Large intestine (tissue), 3 donors: ENCODE measurements around the gene GLRX5. TPM values are rescaled to one million over a fixed set of nuclear protein-coding genes. Genes with fewer than 3 reads are reported as not detected.

Experiments
- DNase-seq, 2 donors: peaks; one replicate each; pipeline versions ENCODE4 v3.0.0 to v3.0.0-alpha.2; 2013
- H3K27ac ChIP-seq: one replicate; pipeline ENCODE4 v1.5.1; 2013; ENCODE audit warnings: low read length
- H3K27me3 ChIP-seq: 2 replicates; pipeline ENCODE4 v1.6.1; 2013; ENCODE audit warnings: low read length; ENCODE audit not compliant: control insufficient read depth, insufficient read depth
- H3K36me3 ChIP-seq: 2 replicates; pipeline ENCODE4 v1.6.1; 2013; ENCODE audit warnings: low read length; ENCODE audit not compliant: control insufficient read depth, insufficient read depth
- H3K4me1 ChIP-seq: one replicate; pipeline ENCODE4 v1.6.1; 2013; ENCODE audit warnings: low read length; ENCODE audit not compliant: control insufficient read depth, insufficient read depth
- H3K4me3 ChIP-seq: one replicate; pipeline ENCODE4 v1.5.1; 2013; ENCODE audit warnings: low read length
- H3K9me3 ChIP-seq: one replicate; pipeline ENCODE4 v1.6.1; 2013; ENCODE audit warnings: mild to moderate bottlenecking, low read depth, low read length, moderate library complexity; ENCODE audit not compliant: control insufficient read depth
- WGBS: methylation state at CpG from one replicate; pipeline ENCODE4 v1.1.5; 2013; ENCODE audit warnings: low lambda C conversion rate; ENCODE audit not compliant: insufficient coverage; 5-methylcytosine and 5-hydroxymethylcytosine counted together
- polyA plus RNA-seq: library from polyadenylated mRNA; unstranded; fragments of 120-200 nt; gene quantifications from one replicate; pipeline ENCODE4 v1.2.1, GENCODE V29; 2013

The GLRX5 gene
- polyA plus RNA-seq, 1 donor, result 46.5 TPM

DNA sequence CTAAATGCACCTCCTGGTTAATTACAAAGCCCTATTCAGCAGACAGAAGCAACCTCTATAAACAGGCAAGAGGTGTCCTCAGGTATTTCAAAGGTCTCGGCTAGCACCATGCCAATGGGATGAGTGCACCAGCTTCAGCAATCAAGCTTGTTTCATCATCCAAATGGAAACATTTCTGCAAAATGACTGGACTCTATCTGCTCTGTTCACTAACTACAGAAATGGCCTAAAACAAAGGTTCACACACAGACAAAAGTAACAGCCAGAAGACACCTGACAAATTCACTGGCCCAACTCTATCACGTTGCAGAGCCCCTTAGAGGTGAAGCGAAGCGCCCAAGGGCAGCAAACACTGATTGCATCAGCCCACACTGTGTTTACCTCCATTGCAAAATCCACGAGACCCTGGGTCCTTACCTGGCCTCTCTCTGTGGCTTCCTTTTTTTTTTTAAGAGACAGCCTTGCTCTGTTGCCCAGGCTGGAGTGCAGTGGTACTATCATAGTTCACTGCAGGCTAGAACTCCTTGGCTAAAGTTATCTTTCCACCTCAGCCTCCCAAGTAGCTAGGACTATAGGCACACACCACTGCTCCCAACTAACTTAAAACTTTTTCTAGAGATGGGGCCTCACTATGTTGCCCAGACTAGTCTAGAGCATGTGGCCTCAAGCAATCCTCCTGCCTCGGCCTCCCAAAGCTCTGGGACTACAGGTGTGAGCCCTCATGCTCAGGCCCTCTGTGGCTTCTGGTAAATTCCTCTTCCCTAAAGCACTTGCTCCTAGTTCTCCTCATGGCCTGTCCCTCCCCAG, 9.9 kb upstream of the GLRX5 start:
- Histone ChIP-seq H3K9me3 (no peaks in the 10 kb centered on the region), H3K4me1 (peaks cover 11% of the 10 kb centered on the region), H3K36me3 (no peaks in the 10 kb centered on the region), H3K27ac (no peak overlapping the region), H3K27me3 (no peaks in the 10 kb centered on the region), H3K4me3 (no peak overlapping the region)
- 86% methylated on average over 1 of the region's 6 CpGs for WGBS
- DNase-seq, result no peak

DNA sequence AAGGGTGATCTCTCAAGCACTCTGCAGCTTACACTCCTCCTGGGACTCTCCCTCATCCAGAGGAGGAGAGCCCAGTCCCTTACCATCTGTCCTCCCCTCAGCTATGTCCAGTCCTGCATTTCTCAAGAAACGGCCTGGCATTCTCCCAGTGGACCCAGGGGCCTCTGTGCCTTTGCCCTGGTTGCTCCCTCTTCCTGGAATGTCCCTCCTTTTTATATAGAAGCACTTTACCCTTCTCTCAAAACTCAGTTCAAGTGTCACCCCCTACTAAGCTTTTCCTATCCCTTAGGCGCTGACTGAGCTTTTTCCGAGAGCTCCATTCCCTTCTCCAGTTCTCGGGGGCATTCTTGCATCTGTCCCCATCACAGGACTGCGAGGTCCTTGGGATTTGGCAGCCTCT, 8.9 kb upstream of the GLRX5 start:
- Histone ChIP-seq H3K27me3 (no peaks in the 10 kb centered on the region), H3K9me3 (no peaks in the 10 kb centered on the region), H3K27ac (no peak overlapping the region), H3K4me3 (no peak overlapping the region), H3K36me3 (no peaks in the 10 kb centered on the region), H3K4me1 (peaks cover 11% of the 10 kb centered on the region)
- no peak for DNase-seq
- WGBS, result 60% methylated on average over 1 of the region's 5 CpGs

DNA sequence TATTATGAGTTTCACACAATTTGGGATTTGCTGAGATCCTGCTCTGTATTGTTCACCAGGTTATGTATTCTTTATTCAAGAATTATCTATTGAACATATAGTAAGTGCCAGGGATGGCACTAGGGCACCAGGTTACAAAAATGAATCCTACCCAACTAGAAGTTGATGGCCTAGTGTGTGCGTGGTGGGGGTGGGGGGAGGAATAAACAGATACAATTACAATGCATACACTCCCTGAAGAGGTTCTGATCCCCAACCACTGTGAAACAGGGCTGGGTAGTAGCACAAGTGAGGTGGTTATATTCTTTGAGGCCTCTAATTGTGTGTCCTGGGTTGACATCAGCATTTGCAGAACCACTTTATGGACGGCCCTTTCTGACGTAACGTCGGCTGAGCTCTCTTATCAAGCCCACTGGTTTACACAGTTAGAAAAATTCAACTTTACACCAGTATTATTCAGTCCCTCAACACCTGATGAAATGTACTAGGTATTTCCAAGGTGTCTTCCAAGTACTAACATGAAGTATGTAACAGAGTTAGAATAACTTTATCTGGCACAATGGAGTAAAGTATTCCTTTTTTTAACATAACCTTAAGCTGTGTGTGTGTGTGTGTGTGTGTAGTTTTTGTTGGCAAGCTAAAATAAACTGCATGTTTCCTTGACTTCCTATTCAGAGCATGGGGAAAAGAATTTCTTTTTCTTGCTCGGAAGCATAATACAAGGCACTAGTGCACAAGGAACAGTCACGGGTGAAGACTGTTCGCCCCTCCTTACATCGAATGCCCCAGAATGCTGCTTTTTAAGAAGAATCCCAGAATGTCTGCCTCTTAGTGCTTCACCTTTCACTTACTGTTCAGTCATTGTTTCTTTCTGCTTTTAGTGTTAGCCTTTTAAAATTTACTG, 8.1 kb upstream of the GLRX5 start:
- Histone ChIP-seq H3K9me3 (no peaks in the 10 kb centered on the region), H3K27ac (no peak overlapping the region), H3K4me3 (no peak overlapping the region), H3K27me3 (no peaks in the 10 kb centered on the region), H3K4me1 (peaks cover 11% of the 10 kb centered on the region), H3K36me3 (no peaks in the 10 kb centered on the region)
- 67% methylated on average over 1 of the region's 9 CpGs for WGBS
- DNase-seq, result peak in 1 of 2 donors; percentile 58

DNA sequence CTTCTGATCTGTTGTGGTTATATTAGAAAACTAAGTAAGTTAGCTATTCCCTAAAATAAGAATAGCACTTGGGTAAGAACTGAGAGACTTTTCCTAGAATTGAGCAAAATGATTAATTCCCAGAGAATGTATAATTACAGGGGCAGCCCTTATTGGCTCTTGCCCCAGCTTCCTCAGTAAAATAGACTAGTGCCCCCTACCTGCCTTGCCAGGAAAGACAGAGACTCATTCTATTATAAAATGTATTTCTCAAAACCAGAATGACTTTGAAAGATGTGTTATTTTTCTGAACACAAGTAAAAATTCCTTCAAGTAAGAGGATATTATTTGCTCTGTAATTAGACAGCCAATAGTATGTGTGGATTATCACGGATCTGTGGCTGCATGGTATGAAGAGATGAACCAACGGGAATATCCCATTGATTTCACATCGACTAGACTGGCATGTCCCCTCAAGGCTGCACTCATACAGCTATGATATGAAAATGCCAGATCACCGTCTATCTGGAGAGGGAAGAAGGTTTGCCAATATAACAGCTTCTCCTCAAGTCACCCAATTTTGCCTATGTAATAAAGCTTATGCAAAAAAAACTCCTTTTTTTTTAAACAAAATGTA, 7.4 kb upstream of the GLRX5 start:
- peaks cover 11% of the 10 kb centered on the region for H3K4me1 ChIP-seq
- no peaks in the 10 kb centered on the region for H3K27me3 ChIP-seq
- no peaks in the 10 kb centered on the region for H3K9me3 ChIP-seq
- DNase-seq, result no peak
- H3K36me3 ChIP-seq, result no peaks in the 10 kb centered on the region
- H3K27ac ChIP-seq, result no peak overlapping the region
- WGBS, result 100% methylated on average over 1 of the region's 4 CpGs
- no peak overlapping the region for H3K4me3 ChIP-seq

DNA sequence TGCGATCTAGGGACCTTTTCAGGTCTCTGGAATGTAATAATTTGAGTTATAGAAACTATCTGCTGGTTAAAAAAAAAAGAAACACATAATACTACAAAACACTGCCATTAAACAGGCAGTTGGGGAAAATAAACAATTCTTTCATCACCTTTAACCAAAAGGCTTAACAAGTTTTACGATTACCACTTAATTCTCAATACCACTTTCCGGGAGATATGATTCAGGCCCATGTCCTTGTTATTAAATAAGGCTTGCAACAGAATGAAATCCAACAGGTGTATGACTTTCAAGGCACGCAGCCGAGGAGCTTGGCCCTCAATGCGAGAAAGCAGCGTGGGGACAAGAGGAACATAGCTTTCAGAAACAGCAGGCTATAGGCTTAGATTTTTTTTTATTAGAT, 5.6 kb upstream of the GLRX5 start:
- WGBS, result 80% methylated on average over 2 of the region's 7 CpGs
- Histone ChIP-seq H3K27me3 (no peaks in the 10 kb centered on the region), H3K36me3 (no peaks in the 10 kb centered on the region), H3K4me3 (no peak overlapping the region), H3K9me3 (no peaks in the 10 kb centered on the region), H3K27ac (no peak overlapping the region), H3K4me1 (peaks cover 10% of the 10 kb centered on the region)
- DNase-seq, result no peak

DNA sequence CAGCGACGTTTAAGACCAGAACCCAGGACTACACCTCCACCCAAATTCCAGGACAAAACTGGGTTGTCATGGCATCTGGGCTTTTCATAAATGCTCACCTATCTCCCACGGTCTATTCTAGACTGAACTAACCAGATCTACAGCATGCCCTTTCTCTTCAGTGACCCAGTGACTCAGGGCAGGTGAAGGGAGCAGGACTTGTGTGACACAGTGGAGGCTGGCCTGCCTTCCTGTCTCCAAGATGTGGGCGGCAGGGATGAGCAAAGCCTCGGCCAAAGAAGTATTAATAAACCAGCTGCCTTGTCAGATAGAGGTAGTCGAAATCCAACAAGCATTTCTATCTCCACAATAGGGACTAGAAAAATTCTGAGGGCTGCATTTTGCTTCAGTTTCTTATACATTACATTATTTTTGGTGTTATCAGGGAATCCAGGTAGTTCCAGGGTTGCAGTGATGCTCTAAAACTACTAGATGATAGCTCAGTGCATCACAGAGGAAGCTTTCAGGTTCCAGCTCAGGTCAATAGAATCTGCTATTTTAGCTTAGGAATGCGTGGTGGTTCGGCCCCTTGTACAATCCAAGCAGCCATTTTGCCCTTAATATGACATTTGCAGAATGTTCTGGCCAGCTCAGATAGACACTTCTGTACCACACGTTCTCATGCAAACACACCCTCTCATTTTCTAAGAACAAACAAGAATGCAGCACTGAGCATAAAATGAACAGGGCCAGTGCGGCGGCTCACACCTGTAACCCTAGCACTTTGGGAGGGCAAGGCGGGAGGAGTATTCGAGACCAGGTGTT, 4.2 kb upstream of the GLRX5 start:
- DNase-seq, result no peak
- no CpG with 5 or more reads among the region's 13 CpGs for WGBS
- H3K4me1 ChIP-seq, result peaks cover 11% of the 10 kb centered on the region
- no peaks in the 10 kb centered on the region for H3K36me3 ChIP-seq
- H3K27ac ChIP-seq, result no peak overlapping the region
- H3K27me3 ChIP-seq, result no peaks in the 10 kb centered on the region
- H3K4me3 ChIP-seq, result no peak overlapping the region
- no peaks in the 10 kb centered on the region for H3K9me3 ChIP-seq

DNA sequence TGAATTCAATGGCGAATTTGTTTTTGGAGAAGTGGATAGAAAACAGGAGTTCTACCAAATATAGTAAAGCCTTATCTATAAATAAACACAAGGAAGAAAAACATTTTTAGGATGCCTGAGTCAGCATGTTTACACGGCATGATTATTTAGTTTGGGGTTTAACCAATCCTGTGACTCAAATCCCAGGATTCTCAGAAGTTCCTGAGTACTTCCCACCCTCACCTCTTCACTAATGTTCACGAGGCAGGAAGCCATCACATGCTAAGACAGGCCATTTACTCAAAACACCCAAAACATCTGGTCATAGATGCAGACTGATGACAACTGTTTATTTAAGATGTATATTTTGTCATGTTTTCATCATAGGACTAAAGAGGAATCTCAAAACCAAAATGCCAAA, 3.4 kb upstream of the GLRX5 start:
- no peaks in the 10 kb centered on the region for H3K27me3 ChIP-seq

GRCh38 chr14:95531969-95532368, 2.9 kb upstream of the GLRX5 start:
- Histone ChIP-seq H3K4me3 (no peak overlapping the region), H3K27me3 (no peaks in the 10 kb centered on the region), H3K27ac (no peak overlapping the region), H3K9me3 (no peaks in the 10 kb centered on the region), H3K4me1 (peaks cover 18% of the 10 kb centered on the region), H3K36me3 (no peaks in the 10 kb centered on the region)
- 43% methylated on average over 2 of the region's 3 CpGs for WGBS
- no peak for DNase-seq

More for the DNA sequence above, 3.4 kb upstream of the GLRX5 start:
- DNase-seq, result no peak
- no peaks in the 10 kb centered on the region for H3K9me3 ChIP-seq
- H3K4me3 ChIP-seq, result no peak overlapping the region
- H3K36me3 ChIP-seq, result no peaks in the 10 kb centered on the region
- WGBS, result 80% methylated on average over 1 of the region's 3 CpGs
- H3K4me1 ChIP-seq, result peaks cover 18% of the 10 kb centered on the region
- no peak overlapping the region for H3K27ac ChIP-seq

DNA sequence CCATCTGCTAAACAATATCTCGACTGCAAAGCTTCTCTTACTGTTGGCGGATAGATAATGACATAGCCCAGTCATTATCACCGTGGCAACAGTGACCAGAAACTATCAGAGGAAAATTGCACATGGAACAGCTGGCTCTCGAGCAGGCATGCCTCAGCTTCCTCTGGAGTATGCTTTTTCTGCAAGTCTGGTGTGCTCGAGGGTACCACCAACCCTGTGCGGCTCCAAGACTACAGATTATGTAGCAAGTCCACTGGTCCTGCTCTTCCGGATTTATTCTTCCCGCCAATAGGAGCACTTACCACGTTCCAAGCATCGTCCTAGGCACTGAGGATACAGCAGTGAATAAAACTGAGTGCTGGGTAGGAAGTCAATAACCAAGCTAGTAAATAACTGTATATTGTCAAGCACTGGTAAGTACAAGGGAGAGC, 1.4 kb upstream of the GLRX5 start:
- Histone ChIP-seq H3K9me3 (no peaks in the 10 kb centered on the region), H3K27ac (peak overlapping the region; percentile 83), H3K4me1 (peaks cover 15% of the 10 kb centered on the region), H3K4me3 (peak overlapping the region; percentile 94), H3K36me3 (no peaks in the 10 kb centered on the region), H3K27me3 (no peaks in the 10 kb centered on the region)
- WGBS, result no CpG with 5 or more reads among the region's 10 CpGs
- peak in 1 of 2 donors; percentile 40 for DNase-seq
